A549 (cell line): Measurements from ENCODE around the gene ZNF483. TPM values are rescaled to one million over a fixed set of nuclear protein-coding genes. Genes with fewer than 3 reads are reported as not detected.

Experiments
- ATAC-seq, 2 experiments: fragments of 200-7000 bp in 1 of 2; fragments of >200 bp in 1 of 2; cut with Nextera tagmentation in 1 of 2; cut with Tn5 transposase in 1 of 2; 3 replicates each; pipeline versions ENCODE4 v1.8.0 to v1.9.1; 2018 to 2020; ENCODE audit warnings: mild to moderate bottlenecking in 1 of 2, moderate library complexity in 1 of 2
- CTCF ChIA-PET: fragments of 300-600 bp; sonication (Branson Sonifier 250); formaldehyde crosslinking; extraction: SDS; loops from one replicate; lab custom pipeline; 2021; ENCODE audit warnings: antibody characterized with exemption, inconsistent platforms; lab: Yijun Ruan, JAX
- POLR2A ChIA-PET: fragments of 350-600 bp; formaldehyde crosslinking; extraction: SDS; loops from one replicate; lab custom pipeline; 2021; ENCODE audit warnings: antibody characterized with exemption, inconsistent platforms; lab: Yijun Ruan, JAX
- DNase-seq, 2 experiments: peaks; one replicate each; pipeline versions ENCODE4 v3.0.0 to v3.0.0-alpha.2; 2011 to 2016; ENCODE audit warnings: low read depth in 1 of 2, low spot score in 1 of 2
- FAIRE-seq: peaks from 2 replicates; lab custom pipeline; 2011; peaks lifted over from hg19 to GRCh38; lab: Jason Lieb, UNC
- H3K27ac ChIP-seq, 2 experiments: fragments of >200 bp; sonication (Bioruptor Twin); formaldehyde crosslinking; 3 replicates each; pipeline ENCODE4 v1.5.1; 2016 to 2017
- H3K4me1 ChIP-seq: fragments of >200 bp; sonication (Bioruptor Twin); formaldehyde crosslinking; 3 replicates; pipeline ENCODE4 v1.6.1; 2016
- H3K4me2 ChIP-seq: fragments of >200 bp; sonication (Bioruptor Twin); formaldehyde crosslinking; 3 replicates; pipeline ENCODE4 v1.6.1; 2016
- H3K4me3 ChIP-seq: fragments of >200 bp; sonication (Bioruptor Twin); formaldehyde crosslinking; 3 replicates; pipeline ENCODE4 v1.5.1; 2016
- H3K9me3 ChIP-seq: fragments of >200 bp; sonication (Bioruptor Twin); formaldehyde crosslinking; 3 replicates; pipeline ENCODE4 v1.6.1; 2016
- BHLHE40 ChIP-seq: IDR thresholded peaks from 2 replicates; pipeline ENCODE4 v1.6.1; 2012; ENCODE audit warnings: low read depth, low read length, inconsistent platforms
- CBX2 ChIP-seq: fragments of 200-600 bp; sonication (generic); IDR thresholded peaks from 2 replicates; pipeline ENCODE4 v1.6.1; 2016; ENCODE audit warnings: low read depth, mild to moderate bottlenecking, borderline replicate concordance
- CBX8 ChIP-seq: fragments of 200-600 bp; sonication (generic); IDR thresholded peaks from 2 replicates; pipeline ENCODE4 v1.6.1; 2016
- CEBPB ChIP-seq, 2 experiments: fragments of >200 bp in 1 of 2; sonication (Bioruptor Twin) in 1 of 2; formaldehyde crosslinking in 1 of 2; IDR thresholded peaks; 2 replicates each; pipeline ENCODE4 v1.6.1; 2012 to 2016
- CHD2 ChIP-seq: fragments of 150-350 bp; IDR thresholded peaks from 2 replicates; pipeline ENCODE4 v1.6.1; 2014; ENCODE audit warnings: low read length; ENCODE audit not compliant: partially characterized antibody
- CHD4 ChIP-seq: fragments of 200-600 bp; sonication (generic); IDR thresholded peaks from 2 replicates; pipeline ENCODE4 v1.6.1; 2016; ENCODE audit warnings: antibody characterized with exemption, mild to moderate bottlenecking, borderline replicate concordance
- EHF ChIP-seq: fragments of 250-450 bp; sonication (Bioruptor Pico); IDR thresholded peaks from 2 replicates; pipeline ENCODE4 v1.5.0; 2020; ENCODE audit warnings: mild to moderate bottlenecking
- EHMT2 ChIP-seq: fragments of 200-600 bp; sonication (generic); IDR thresholded peaks from 2 replicates; pipeline ENCODE4 v1.6.1; 2016; ENCODE audit warnings: antibody characterized with exemption, low read depth, mild to moderate bottlenecking, moderate library complexity
- ELK1 ChIP-seq: fragments of 150-350 bp; IDR thresholded peaks from 2 replicates; pipeline ENCODE4 v1.6.1; 2014; ENCODE audit warnings: low read depth, mild to moderate bottlenecking, low read length
- EP300 ChIP-seq, 2 experiments: fragments of >200 bp; sonication (Bioruptor Twin); formaldehyde crosslinking; IDR thresholded peaks; 2 replicates in 1 of 2; 3 replicates in 1 of 2; pipeline ENCODE4 v1.6.1; 2016 to 2017
- FOSB ChIP-seq: fragments of 250-450 bp; sonication (Bioruptor Pico); IDR thresholded peaks from 2 replicates; pipeline ENCODE4 v1.5.0; 2020; ENCODE audit warnings: mild to moderate bottlenecking, moderate library complexity
- FOSL2 ChIP-seq, 2 experiments: fragments of 450-650 bp in 1 of 2; fragments of >200 bp in 1 of 2; sonication (Bioruptor Twin) in 1 of 2; formaldehyde crosslinking; IDR thresholded peaks; 2 replicates each; pipeline versions ENCODE4 v1.5.0 to v1.6.1; 2016 to 2020; ENCODE audit warnings: mild to moderate bottlenecking in 1 of 2, moderate library complexity in 1 of 2
- FOXS1 ChIP-seq: fragments of 250-450 bp; sonication (Bioruptor Pico); IDR thresholded peaks from 2 replicates; pipeline ENCODE4 v1.5.0; 2020; ENCODE audit warnings: mild to moderate bottlenecking, moderate library complexity
- GATA3 ChIP-seq: IDR thresholded peaks from 2 replicates; pipeline ENCODE4 v1.6.1; 2012; ENCODE audit warnings: borderline replicate concordance
- HDAC2 ChIP-seq: fragments of 200-600 bp; sonication (generic); IDR thresholded peaks from 2 replicates; pipeline ENCODE4 v1.6.1; 2016
- HES2 ChIP-seq: fragments of >200 bp; sonication (Bioruptor Twin); formaldehyde crosslinking; IDR thresholded peaks from 2 replicates; pipeline ENCODE4 v1.6.1; 2016
- HEYL ChIP-seq: fragments of 250-450 bp; sonication (Bioruptor Pico); IDR thresholded peaks from 2 replicates; pipeline ENCODE4 v1.8.0; 2021; ENCODE audit warnings: mild to moderate bottlenecking, moderate library complexity
- HOXA7 ChIP-seq: fragments of 250-450 bp; sonication (Bioruptor Pico); IDR thresholded peaks from 2 replicates; pipeline ENCODE4 v1.5.0; 2020; ENCODE audit warnings: mild to moderate bottlenecking, moderate library complexity
- HOXB5 ChIP-seq: fragments of 250-450 bp; sonication (Bioruptor Pico); IDR thresholded peaks from 2 replicates; pipeline ENCODE4 v1.5.0; 2020; ENCODE audit warnings: mild to moderate bottlenecking, moderate library complexity
- JUN ChIP-seq, 2 experiments: fragments of >200 bp; sonication (Bioruptor Twin); formaldehyde crosslinking; IDR thresholded peaks; 2 replicates in 1 of 2; 3 replicates in 1 of 2; pipeline ENCODE4 v1.6.1; 2016 to 2017
- JUNB ChIP-seq: fragments of >200 bp; sonication (Bioruptor Twin); formaldehyde crosslinking; IDR thresholded peaks from 2 replicates; pipeline ENCODE4 v1.6.1; 2016
- KDM1A ChIP-seq: fragments of 200-600 bp; sonication (generic); IDR thresholded peaks from 2 replicates; pipeline ENCODE4 v1.6.1; 2016; ENCODE audit warnings: low read depth, mild to moderate bottlenecking
- KDM5A ChIP-seq: fragments of 200-600 bp; sonication (generic); IDR thresholded peaks from 2 replicates; pipeline ENCODE4 v1.6.1; 2016; ENCODE audit warnings: antibody characterized with exemption, mild to moderate bottlenecking
- MAFK ChIP-seq: fragments of 450-650 bp; IDR thresholded peaks from 2 replicates; pipeline ENCODE4 v1.6.1; 2014; ENCODE audit not compliant: partially characterized antibody
- MYC ChIP-seq: IDR thresholded peaks from 2 replicates; pipeline ENCODE4 v1.6.1; 2012; ENCODE audit warnings: mild to moderate bottlenecking, inconsistent platforms, low read length, improper control_type of control experiment, borderline replicate concordance
- NFE2L2 ChIP-seq: fragments of 150-350 bp; conservative IDR thresholded peaks from 2 replicates; pipeline ENCODE4 v1.6.1; 2014; ENCODE audit warnings: low read length
- NPAS2 ChIP-seq: fragments of 250-450 bp; sonication (Bioruptor Pico); IDR thresholded peaks from 2 replicates; pipeline ENCODE4 v1.8.0; 2022; ENCODE audit warnings: mild to moderate bottlenecking, moderate library complexity, borderline replicate concordance
- NR3C1 ChIP-seq: fragments of >200 bp; sonication (Bioruptor Twin); formaldehyde crosslinking; IDR thresholded peaks from 3 replicates; pipeline ENCODE4 v1.6.1; 2017
- POLR2A ChIP-seq: IDR thresholded peaks from 2 replicates; pipeline ENCODE4 v1.6.1; 2012; ENCODE audit warnings: mild to moderate bottlenecking, low read length
- RAD21 ChIP-seq, 2 experiments: fragments of >200 bp in 1 of 2; sonication (Bioruptor Twin) in 1 of 2; formaldehyde crosslinking in 1 of 2; IDR thresholded peaks in 1 of 2; conservative IDR thresholded peaks in 1 of 2; 2 replicates in 1 of 2; 3 replicates in 1 of 2; pipeline ENCODE4 v1.6.1; 2012 to 2018; ENCODE audit warnings: inconsistent platforms in 1 of 2
- RARB ChIP-seq: fragments of 250-450 bp; sonication (Bioruptor Pico); IDR thresholded peaks from 2 replicates; pipeline ENCODE4 v1.8.0; 2021; ENCODE audit warnings: mild to moderate bottlenecking, moderate library complexity
- RCOR1 ChIP-seq: fragments of 150-350 bp; IDR thresholded peaks from 2 replicates; pipeline ENCODE4 v1.6.1; 2014; ENCODE audit warnings: antibody characterized with exemption, low read length, low read depth
- REST ChIP-seq: fragments of 200-600 bp; sonication (generic); IDR thresholded peaks from 2 replicates; pipeline ENCODE4 v1.6.1; 2016; ENCODE audit warnings: antibody characterized with exemption, mild to moderate bottlenecking, moderate library complexity
- SREBF2 ChIP-seq: fragments of 450-650 bp; IDR thresholded peaks from 2 replicates; pipeline ENCODE4 v1.6.1; 2014; ENCODE audit warnings: mild to moderate bottlenecking, moderate library complexity
- TFCP2L1 ChIP-seq: fragments of 250-450 bp; sonication (Bioruptor Pico); IDR thresholded peaks from 2 replicates; pipeline ENCODE4 v1.5.0; 2021; ENCODE audit warnings: mild to moderate bottlenecking
- TP53 ChIP-seq: fragments of 250-450 bp; sonication (Bioruptor Pico); IDR thresholded peaks from 2 replicates; pipeline ENCODE4 v1.5.0; 2021; ENCODE audit warnings: mild to moderate bottlenecking, moderate library complexity
- ZC3H11A ChIP-seq: fragments of 450-650 bp; IDR thresholded peaks from 2 replicates; pipeline ENCODE4 v1.6.1; 2014; ENCODE audit warnings: antibody characterized with exemption, mild to moderate bottlenecking
- ZFP36 ChIP-seq: fragments of 450-650 bp; IDR thresholded peaks from 2 replicates; pipeline ENCODE4 v1.6.1; 2014; ENCODE audit warnings: borderline replicate concordance; ENCODE audit not compliant: partially characterized antibody
- polyA plus RNA-seq, 4 experiments: library from polyadenylated mRNA; depleted of rRNA in 3 of 4; stranded (reverse); fragments of >200 nt; fragmentation: RNase III in 1 of 4; extraction: RNeasy Plus Mini Kit Qiagen cat#74134 plus additional on column Dnase treatment in 1 of 4; gene quantifications; 2 replicates in 3 of 4; 3 replicates in 1 of 4; pipeline ENCODE4 v1.2.3, GENCODE V29; 2011 to 2017
- TF ChIP-seq, protein P1 (sequence below): IDR thresholded peaks from 2 replicates; pipeline ENCODE4 v1.6.1; 2012
- TF ChIP-seq, protein P2 (sequence below): IDR thresholded peaks from 2 replicates; pipeline ENCODE4 v1.6.1; 2012

ZNF483 gene
- polyA plus RNA-seq, 2 of the 4 experiments (the other 2 are of a cell fraction), result 1.0 to 2.8 TPM

DNA sequence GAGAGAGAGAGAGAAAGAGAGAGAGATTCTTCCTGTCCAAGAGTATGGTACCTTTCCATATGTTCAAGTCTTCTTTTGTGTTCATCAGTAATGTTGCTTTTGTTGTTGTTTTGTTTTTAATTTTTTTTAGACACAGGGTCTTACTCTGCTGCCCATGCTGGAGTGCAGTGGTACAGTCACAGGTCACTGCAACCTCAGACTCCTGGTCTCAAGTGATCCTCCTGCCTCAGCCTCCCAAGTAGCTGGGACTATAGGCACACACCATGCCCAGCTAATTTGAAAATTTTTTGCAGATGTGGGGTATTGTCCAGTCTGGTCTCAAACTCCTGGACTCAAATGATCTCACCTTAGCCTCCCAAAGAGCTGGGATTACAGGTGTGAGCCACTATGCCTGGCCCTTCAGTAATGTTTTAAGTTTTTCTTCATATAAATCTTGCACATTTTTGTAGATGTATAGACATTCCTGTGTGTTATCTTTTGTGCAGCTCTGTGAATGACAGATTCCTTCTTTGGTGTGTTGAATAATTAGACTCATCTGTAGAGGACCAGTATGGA lies 36.3 kb downstream of the ZNF483 start:
- CTCF ChIA-PET, result no interaction called here
- Histone ChIP-seq H3K4me3 (no peak overlapping the region), H3K27ac (no peak overlapping the region), H3K9me3 (peaks cover 17% of the 10 kb centered on the region), H3K4me2 (no peak overlapping the region), H3K4me1 (no peaks in the 10 kb centered on the region)
- DNase-seq (peak in 1 of 2 experiments; percentile 42), FAIRE-seq (no peak), ATAC-seq (no peak; a peak in 2 of 6 replicates)
- POLR2A ChIA-PET, result no interaction called here
- TF ChIP-seq FOSL2 (IDR thresholded peaks at IDR 0.05) (no peak), FOSL2 (CRISPR knock-in tag; IDR thresholded peaks at IDR 0.05) (no peak), CBX2 (no peak), HEYL (CRISPR knock-in tag) (no peak), KDM5A (no peak), CHD2 (no peak), EHF (CRISPR knock-in tag) (no peak), HOXA7 (CRISPR knock-in tag) (peak; percentile 92; the same call in 1 of the 2 replicates), RARB (CRISPR knock-in tag) (peak; percentile 76; the same call in 1 of the 2 replicates), CBX8 (no peak), NPAS2 (no peak), CHD4 (no peak), ELK1 (no peak), RAD21 (conservative IDR thresholded peaks at IDR 0.05 in 1 of 2, IDR thresholded peaks at IDR 0.05 in 1 of 2) (no peak), POLR2A (no peak), EHMT2 (no peak), HDAC2 (no peak), GATA3 (no peak), CEBPB (IDR thresholded peaks at IDR 0.05) (no peak), NFE2L2 (no peak), EP300 (IDR thresholded peaks at IDR 0.05) (no peak), SREBF2 (no peak), HOXB5 (CRISPR knock-in tag) (no peak), NR3C1 (no peak), JUN (IDR thresholded peaks at IDR 0.05) (0 out of 5 replicates have a peak, but pooled peaks of 1 of the 2 experiments have one; percentile 3), FOSB (CRISPR knock-in tag) (peak; percentile 90), TFCP2L1 (CRISPR knock-in tag) (no peak; the same call in 1 of the 2 replicates), TP53 (0 out of 2 replicates have a peak, but pooled peaks have one; percentile 7), REST (no peak), HES2 (no peak), MAFK (no peak), ZFP36 (no peak), RCOR1 (no peak), MYC (no peak), BHLHE40 (no peak), FOXS1 (CRISPR knock-in tag) (no peak), JUNB (no peak), ZC3H11A (no peak), KDM1A (no peak)
- TF ChIP-seq, protein P1, sequence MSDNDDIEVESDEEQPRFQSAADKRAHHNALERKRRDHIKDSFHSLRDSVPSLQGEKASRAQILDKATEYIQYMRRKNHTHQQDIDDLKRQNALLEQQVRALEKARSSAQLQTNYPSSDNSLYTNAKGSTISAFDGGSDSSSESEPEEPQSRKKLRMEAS, result no peak
- TF ChIP-seq, protein P2, sequence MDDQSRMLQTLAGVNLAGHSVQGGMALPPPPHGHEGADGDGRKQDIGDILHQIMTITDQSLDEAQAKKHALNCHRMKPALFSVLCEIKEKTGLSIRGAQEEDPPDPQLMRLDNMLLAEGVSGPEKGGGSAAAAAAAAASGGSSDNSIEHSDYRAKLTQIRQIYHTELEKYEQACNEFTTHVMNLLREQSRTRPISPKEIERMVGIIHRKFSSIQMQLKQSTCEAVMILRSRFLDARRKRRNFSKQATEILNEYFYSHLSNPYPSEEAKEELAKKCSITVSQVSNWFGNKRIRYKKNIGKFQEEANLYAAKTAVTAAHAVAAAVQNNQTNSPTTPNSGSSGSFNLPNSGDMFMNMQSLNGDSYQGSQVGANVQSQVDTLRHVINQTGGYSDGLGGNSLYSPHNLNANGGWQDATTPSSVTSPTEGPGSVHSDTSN, result no peak
